GM12878 (cell line): ENCODE data around the gene DARS1. TPM values are rescaled to one million over a fixed set of nuclear protein-coding genes. Genes with fewer than 3 reads are reported as not detected.

Source experiments
- ATAC-seq: fragments of 200-7000 bp; cut with Tn5 transposase; 3 replicates; pipeline ENCODE4 v1.9.1; 2020; ENCODE audit warnings: mild to moderate bottlenecking, moderate library complexity
- BruUV-seq: library from RNA; stranded (reverse); fragments of 400-500 nt; replicated peaks from 2 replicates; lab custom pipeline; 2021; lab: Mats Ljungman, UMichigan
- CTCF ChIA-PET: fragments of 300-600 bp; sonication (Branson Sonifier 250); formaldehyde crosslinking; extraction: SDS; loops from one replicate; lab custom pipeline; 2021; ENCODE audit warnings: inconsistent platforms; lab: Yijun Ruan, JAX
- POLR2A ChIA-PET: fragments of 350-600 bp; formaldehyde crosslinking; extraction: SDS; loops from one replicate; lab custom pipeline; 2021; ENCODE audit warnings: inconsistent platforms; lab: Charles Lee
- RAD21 ChIA-PET: fragments of 300-600 bp; sonication (Branson Sonifier 250); formaldehyde crosslinking; loops from one replicate; lab custom pipeline; 2023; ENCODE audit warnings: antibody characterized with exemption; ENCODE audit not compliant: unreplicated experiment; lab: Charles Lee
- SMC1A ChIA-PET: fragments of 300-600 bp; sonication (Branson Sonifier 250); formaldehyde crosslinking; loops from one replicate; lab custom pipeline; 2023; ENCODE audit not compliant: unreplicated experiment, uncharacterized antibody; lab: Charles Lee
- DNase-seq: peaks from one replicate; pipeline ENCODE4 v3.0.0-alpha.2; 2011; ENCODE audit warnings: low read depth, low spot score
- FAIRE-seq: peaks from 3 replicates; lab custom pipeline; 2011; peaks lifted over from hg19 to GRCh38; lab: Jason Lieb, UNC
- H2AFZ ChIP-seq: 2 replicates; pipeline ENCODE4 v1.6.0; 2011; ENCODE audit warnings: low read depth, low read length, control low read depth; ENCODE audit not compliant: control insufficient read depth
- H3K27ac ChIP-seq: 2 replicates; pipeline ENCODE4 v1.5.1; 2011; ENCODE audit warnings: control low read depth; ENCODE audit not compliant: control insufficient read depth, insufficient read depth
- H3K27me3 ChIP-seq, 2 experiments: replicated peaks in 1 of 2; 2 replicates each; pipeline versions ENCODE4 v1.6.0 to v1.6.1; 2011; ENCODE audit warnings: low read length in 1 of 2; ENCODE audit not compliant: control insufficient read depth in 2 of 2, insufficient read depth in 2 of 2
- H3K36me3 ChIP-seq, 2 experiments: 2 replicates each; pipeline ENCODE4 v1.5.1; 2011; ENCODE audit warnings: low read length in 1 of 2; ENCODE audit not compliant: control insufficient read depth in 2 of 2, insufficient read depth in 2 of 2
- H3K4me1 ChIP-seq: 2 replicates; pipeline ENCODE4 v1.6.1; 2011; ENCODE audit warnings: mild to moderate bottlenecking, low read length, moderate library complexity, mixed read lengths; ENCODE audit not compliant: control insufficient read depth, insufficient read depth
- H3K4me2 ChIP-seq: 2 replicates; pipeline ENCODE4 v1.6.0; 2011; ENCODE audit warnings: control low read depth; ENCODE audit not compliant: control insufficient read depth, insufficient read depth
- H3K4me3 ChIP-seq: fragments of 200-600 bp; sonication (generic); 2 replicates; pipeline ENCODE4 v1.5.1; 2016
- H3K79me2 ChIP-seq: 2 replicates; pipeline ENCODE4 v1.6.0; 2011; ENCODE audit warnings: low read length; ENCODE audit not compliant: control insufficient read depth, insufficient read depth
- H3K9ac ChIP-seq: 2 replicates; pipeline ENCODE4 v1.8.0; 2011; ENCODE audit warnings: low read length, control low read depth, mixed read lengths; ENCODE audit not compliant: control insufficient read depth, insufficient read depth
- H3K9me3 ChIP-seq: replicated peaks from 3 replicates; pipeline ENCODE4 v1.5.1; 2011; ENCODE audit warnings: mild to moderate bottlenecking, low read length; ENCODE audit not compliant: control insufficient read depth, insufficient read depth
- H4K20me1 ChIP-seq: 2 replicates; pipeline ENCODE4 v1.6.0; 2011; ENCODE audit not compliant: control insufficient read depth, insufficient read depth
- CBX5 ChIP-seq: sonication (generic); IDR thresholded peaks from 2 replicates; pipeline ENCODE4 v1.6.1; 2016; ENCODE audit warnings: low read depth, moderate library complexity, mild to moderate bottlenecking, inconsistent platforms
- CHD4 ChIP-seq: fragments of 200-600 bp; sonication (generic); IDR thresholded peaks from 2 replicates; pipeline ENCODE4 v1.6.1; 2016; ENCODE audit warnings: mild to moderate bottlenecking
- LARP7 ChIP-seq: fragments of 450-650 bp; IDR thresholded peaks from 2 replicates; pipeline ENCODE4 v1.6.1; 2017; ENCODE audit warnings: mild to moderate bottlenecking
- MEF2B ChIP-seq: fragments of 450-650 bp; IDR thresholded peaks from 2 replicates; pipeline ENCODE4 v1.6.1; 2018; ENCODE audit warnings: mild to moderate bottlenecking, moderate library complexity; ENCODE audit not compliant: partially characterized antibody, poor library complexity, severe bottlenecking
- MYB ChIP-seq: fragments of 150-350 bp; IDR thresholded peaks from 2 replicates; pipeline ENCODE4 v1.6.1; 2014; ENCODE audit warnings: mild to moderate bottlenecking, low read depth, low read length, borderline replicate concordance
- NR2F1 ChIP-seq: fragments of 450-650 bp; conservative IDR thresholded peaks from 2 replicates; pipeline ENCODE4 v1.6.1; 2017; ENCODE audit warnings: mild to moderate bottlenecking
- SIX5 ChIP-seq: IDR thresholded peaks from 2 replicates; pipeline ENCODE4 v1.6.1; 2011; ENCODE audit warnings: mild to moderate bottlenecking, low read depth, low read length, moderate library complexity; ENCODE audit not compliant: severe bottlenecking
- SPI1 ChIP-seq: IDR thresholded peaks from 2 replicates; pipeline ENCODE4 v1.6.1; 2011; ENCODE audit warnings: low read depth, mild to moderate bottlenecking, low read length, moderate library complexity, borderline replicate concordance; ENCODE audit not compliant: insufficient read depth
- SUPT20H ChIP-seq: IDR thresholded peaks from 2 replicates; pipeline ENCODE4 v1.6.1; 2011; ENCODE audit warnings: low read depth, mild to moderate bottlenecking, low read length, moderate library complexity, borderline replicate concordance; ENCODE audit not compliant: control insufficient read depth
- TCF7 ChIP-seq: IDR thresholded peaks from 2 replicates; pipeline ENCODE4 v1.6.1; 2014; ENCODE audit warnings: antibody characterized with exemption, borderline replicate concordance
- YY1 ChIP-seq: IDR thresholded peaks from 2 replicates; pipeline ENCODE4 v1.6.1; 2011; ENCODE audit warnings: low read depth, mild to moderate bottlenecking, low read length
- ZBED1 ChIP-seq: IDR thresholded peaks from 2 replicates; pipeline ENCODE4 v1.6.1; 2016; ENCODE audit warnings: borderline replicate concordance
- ZSCAN29 ChIP-seq: fragments of 450-650 bp; IDR thresholded peaks from 2 replicates; pipeline ENCODE4 v1.6.1; 2017; ENCODE audit warnings: mild to moderate bottlenecking, moderate library complexity
- WGBS: methylation state at CpG from one replicate; pipeline ENCODE4 v1.1.6; 2016; ENCODE audit warnings: low lambda C conversion rate; ENCODE audit not compliant: insufficient replicate concordance, insufficient coverage; ENCODE audit errors: missing lambda C conversion rate; 5-methylcytosine and 5-hydroxymethylcytosine counted together
- in situ Hi-C: fragments of 300-500 bp; cut with MboI; formaldehyde crosslinking; loops from 9 replicates; pipeline ENCODE4 v1.14.3; 2018; ENCODE audit warnings: mixed read lengths
- intact Hi-C: fragments of 100-400 bp; cut with micrococcal nuclease; formaldehyde crosslinking; loops from one replicate; pipeline ENCODE4 v1.14.2; 2022; ENCODE audit not compliant: unreplicated experiment
- polyA plus RNA-seq, 11 experiments: library from polyadenylated mRNA; depleted of rRNA in 4 of 11; unstranded in 6 of 11; stranded (reverse) in 5 of 11; fragments of >200 nt; fragmentation: Nextera tagmentation in 4 of 11; fragmentation: Illumina TruSeq in 1 of 11; extraction: Ambion mirVana in 4 of 11; extraction: Trizol in 1 of 11; gene quantifications; 1 replicate in 1 of 11; 2 replicates in 10 of 11; pipeline versions ENCODE4 v1.2.1 to v1.2.3, GENCODE V29; 2011 to 2016; ENCODE audit warnings: inconsistent platforms in 2 of 11, missing spikeins in 2 of 11, low read depth in 1 of 11
- total RNA-seq, 4 experiments: library from RNA; depleted of rRNA in 3 of 4; stranded (reverse); fragments of >200 nt in 3 of 4; fragmentation: Illumina TruSeq in 1 of 4; extraction: Trizol in 1 of 4; gene quantifications; 2 replicates each; pipeline versions ENCODE4 v1.2.1 to v1.2.3, GENCODE V29; 2013 to 2021
- TF ChIP-seq, protein P1 (sequence below): fragments of 450-650 bp; IDR thresholded peaks from 2 replicates; pipeline ENCODE4 v1.6.1; 2016; ENCODE audit warnings: mild to moderate bottlenecking
- TF ChIP-seq, protein P2 (sequence below): fragments of 450-650 bp; IDR thresholded peaks from 2 replicates; pipeline ENCODE4 v1.6.1; 2016; ENCODE audit warnings: mild to moderate bottlenecking, moderate library complexity, borderline replicate concordance
- TF ChIP-seq, protein P3 (sequence below): fragments of 450-650 bp; formaldehyde crosslinking; IDR thresholded peaks from 2 replicates; pipeline ENCODE4 v1.5.0; 2022; ENCODE audit warnings: mild to moderate bottlenecking, missing genetic modification characterization

DARS1 gene
- total and polyA plus RNA-seq, 10 of the 15 experiments (the other 5 are each of a cell fraction or from before 2014, with no cell fraction given): 91.0 to 387 (median 137) TPM

DNA sequence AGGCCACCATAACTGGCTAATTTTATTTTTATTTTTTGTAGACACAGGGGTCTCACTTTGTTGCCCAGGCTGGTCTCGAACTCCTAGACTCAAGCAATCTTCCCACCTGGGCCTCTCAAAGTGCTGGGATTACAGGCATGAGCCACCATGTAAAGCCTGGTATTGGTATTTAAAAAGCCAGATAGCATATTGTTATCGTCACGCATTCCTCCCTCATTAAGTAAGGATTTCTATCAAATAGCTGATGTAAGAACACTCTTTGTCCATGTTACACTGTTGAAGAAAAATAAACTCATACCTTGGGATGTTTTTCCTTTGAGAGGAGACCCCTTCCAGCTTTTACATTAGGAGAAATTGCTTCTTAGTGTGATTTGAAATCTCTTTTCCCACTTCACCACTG is 39.2 kb upstream of the DARS1 start:
- Histone ChIP-seq H2AFZ (no peak overlapping the region), H3K9me3 (no peaks in the 10 kb centered on the region), H3K36me3 (no peaks in the 10 kb centered on the region), H4K20me1 (no peaks in the 10 kb centered on the region), H3K27ac (no peak overlapping the region), H3K27me3 (no peaks in the 10 kb centered on the region), H3K4me2 (no peak overlapping the region), H3K9ac (no peak overlapping the region), H3K4me3 (no peak overlapping the region), H3K4me1 (peaks cover 9% of the 10 kb centered on the region), H3K79me2 (no peaks in the 10 kb centered on the region)
- no peak for DNase-seq
- in situ Hi-C loops (no loop called here), intact Hi-C loops (no loop called here)
- POLR2A ChIA-PET: interaction anchor here (8.2 kb wide), 1 partner anchor 26 kb away, joined by 80 read pairs; no protein-coding TSS in a partner anchor
- TF ChIP-seq MYB (no peak), ZSCAN29 (no peak), MEF2B (no peak), NR2F1 (no peak), SPI1 (no peak), ZBED1 (no peak), YY1 (no peak), LARP7 (no peak), SUPT20H (no peak), CBX5 (no peak), CHD4 (no peak), SIX5 (no peak), TCF7 (no peak)
- TF ChIP-seq, protein P1, sequence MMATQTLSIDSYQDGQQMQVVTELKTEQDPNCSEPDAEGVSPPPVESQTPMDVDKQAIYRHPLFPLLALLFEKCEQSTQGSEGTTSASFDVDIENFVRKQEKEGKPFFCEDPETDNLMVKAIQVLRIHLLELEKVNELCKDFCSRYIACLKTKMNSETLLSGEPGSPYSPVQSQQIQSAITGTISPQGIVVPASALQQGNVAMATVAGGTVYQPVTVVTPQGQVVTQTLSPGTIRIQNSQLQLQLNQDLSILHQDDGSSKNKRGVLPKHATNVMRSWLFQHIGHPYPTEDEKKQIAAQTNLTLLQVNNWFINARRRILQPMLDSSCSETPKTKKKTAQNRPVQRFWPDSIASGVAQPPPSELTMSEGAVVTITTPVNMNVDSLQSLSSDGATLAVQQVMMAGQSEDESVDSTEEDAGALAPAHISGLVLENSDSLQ: no peak
- TF ChIP-seq, protein P2, sequence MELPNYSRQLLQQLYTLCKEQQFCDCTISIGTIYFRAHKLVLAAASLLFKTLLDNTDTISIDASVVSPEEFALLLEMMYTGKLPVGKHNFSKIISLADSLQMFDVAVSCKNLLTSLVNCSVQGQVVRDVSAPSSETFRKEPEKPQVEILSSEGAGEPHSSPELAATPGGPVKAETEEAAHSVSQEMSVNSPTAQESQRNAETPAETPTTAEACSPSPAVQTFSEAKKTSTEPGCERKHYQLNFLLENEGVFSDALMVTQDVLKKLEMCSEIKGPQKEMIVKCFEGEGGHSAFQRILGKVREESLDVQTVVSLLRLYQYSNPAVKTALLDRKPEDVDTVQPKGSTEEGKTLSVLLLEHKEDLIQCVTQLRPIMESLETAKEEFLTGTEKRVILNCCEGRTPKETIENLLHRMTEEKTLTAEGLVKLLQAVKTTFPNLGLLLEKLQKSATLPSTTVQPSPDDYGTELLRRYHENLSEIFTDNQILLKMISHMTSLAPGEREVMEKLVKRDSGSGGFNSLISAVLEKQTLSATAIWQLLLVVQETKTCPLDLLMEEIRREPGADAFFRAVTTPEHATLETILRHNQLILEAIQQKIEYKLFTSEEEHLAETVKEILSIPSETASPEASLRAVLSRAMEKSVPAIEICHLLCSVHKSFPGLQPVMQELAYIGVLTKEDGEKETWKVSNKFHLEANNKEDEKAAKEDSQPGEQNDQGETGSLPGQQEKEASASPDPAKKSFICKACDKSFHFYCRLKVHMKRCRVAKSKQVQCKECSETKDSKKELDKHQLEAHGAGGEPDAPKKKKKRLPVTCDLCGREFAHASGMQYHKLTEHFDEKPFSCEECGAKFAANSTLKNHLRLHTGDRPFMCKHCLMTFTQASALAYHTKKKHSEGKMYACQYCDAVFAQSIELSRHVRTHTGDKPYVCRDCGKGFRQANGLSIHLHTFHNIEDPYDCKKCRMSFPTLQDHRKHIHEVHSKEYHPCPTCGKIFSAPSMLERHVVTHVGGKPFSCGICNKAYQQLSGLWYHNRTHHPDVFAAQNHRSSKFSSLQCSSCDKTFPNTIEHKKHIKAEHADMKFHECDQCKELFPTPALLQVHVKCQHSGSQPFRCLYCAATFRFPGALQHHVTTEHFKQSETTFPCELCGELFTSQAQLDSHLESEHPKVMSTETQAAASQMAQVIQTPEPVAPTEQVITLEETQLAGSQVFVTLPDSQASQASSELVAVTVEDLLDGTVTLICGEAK: no peak
- TF ChIP-seq, protein P3, sequence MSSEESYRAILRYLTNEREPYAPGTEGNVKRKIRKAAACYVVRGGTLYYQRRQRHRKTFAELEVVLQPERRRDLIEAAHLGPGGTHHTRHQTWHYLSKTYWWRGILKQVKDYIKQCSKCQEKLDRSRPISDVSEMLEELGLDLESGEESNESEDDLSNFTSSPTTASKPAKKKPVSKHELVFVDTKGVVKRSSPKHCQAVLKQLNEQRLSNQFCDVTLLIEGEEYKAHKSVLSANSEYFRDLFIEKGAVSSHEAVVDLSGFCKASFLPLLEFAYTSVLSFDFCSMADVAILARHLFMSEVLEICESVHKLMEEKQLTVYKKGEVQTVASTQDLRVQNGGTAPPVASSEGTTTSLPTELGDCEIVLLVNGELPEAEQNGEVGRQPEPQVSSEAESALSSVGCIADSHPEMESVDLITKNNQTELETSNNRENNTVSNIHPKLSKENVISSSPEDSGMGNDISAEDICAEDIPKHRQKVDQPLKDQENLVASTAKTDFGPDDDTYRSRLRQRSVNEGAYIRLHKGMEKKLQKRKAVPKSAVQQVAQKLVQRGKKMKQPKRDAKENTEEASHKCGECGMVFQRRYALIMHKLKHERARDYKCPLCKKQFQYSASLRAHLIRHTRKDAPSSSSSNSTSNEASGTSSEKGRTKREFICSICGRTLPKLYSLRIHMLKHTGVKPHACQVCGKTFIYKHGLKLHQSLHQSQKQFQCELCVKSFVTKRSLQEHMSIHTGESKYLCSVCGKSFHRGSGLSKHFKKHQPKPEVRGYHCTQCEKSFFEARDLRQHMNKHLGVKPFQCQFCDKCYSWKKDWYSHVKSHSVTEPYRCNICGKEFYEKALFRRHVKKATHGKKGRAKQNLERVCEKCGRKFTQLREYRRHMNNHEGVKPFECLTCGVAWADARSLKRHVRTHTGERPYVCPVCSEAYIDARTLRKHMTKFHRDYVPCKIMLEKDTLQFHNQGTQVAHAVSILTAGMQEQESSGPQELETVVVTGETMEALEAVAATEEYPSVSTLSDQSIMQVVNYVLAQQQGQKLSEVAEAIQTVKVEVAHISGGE (CRISPR knock-in tag): no peak
- no peak for FAIRE-seq
- RAD21 ChIA-PET: interaction anchor here (1.5 to 13.8 kb wide), 3 partner anchors 9 to 30 kb away, joined by 3 to 348 read pairs (median 3); no protein-coding TSS in a partner anchor
- WGBS: 89% methylated on average over 3 of the region's 3 CpGs
- BruUV-seq: no TSS peak
- ATAC-seq: no peak
- SMC1A ChIA-PET: interaction anchor here (1.0 to 25.6 kb wide), 4 partner anchors 8 to 37 kb away, joined by 3 to 961 read pairs (median 62); no protein-coding TSS in a partner anchor
- CTCF ChIA-PET: interaction anchor here (0.7 to 1.1 kb wide), 2 partner anchors 9 to 24 kb away, joined by 3 read pairs; no protein-coding TSS in a partner anchor
